GM21717 (cell line): ENCODE results near the gene SYT7.

Experiments
- ATAC-seq: cut with Tn5 transposase; IDR thresholded peaks from one replicate; pipeline ENCODE4 v1.9.1; 2021; ENCODE audit warnings: mild to moderate bottlenecking, moderate library complexity; ENCODE audit not compliant: unreplicated experiment

Gene SYT7

DNA sequence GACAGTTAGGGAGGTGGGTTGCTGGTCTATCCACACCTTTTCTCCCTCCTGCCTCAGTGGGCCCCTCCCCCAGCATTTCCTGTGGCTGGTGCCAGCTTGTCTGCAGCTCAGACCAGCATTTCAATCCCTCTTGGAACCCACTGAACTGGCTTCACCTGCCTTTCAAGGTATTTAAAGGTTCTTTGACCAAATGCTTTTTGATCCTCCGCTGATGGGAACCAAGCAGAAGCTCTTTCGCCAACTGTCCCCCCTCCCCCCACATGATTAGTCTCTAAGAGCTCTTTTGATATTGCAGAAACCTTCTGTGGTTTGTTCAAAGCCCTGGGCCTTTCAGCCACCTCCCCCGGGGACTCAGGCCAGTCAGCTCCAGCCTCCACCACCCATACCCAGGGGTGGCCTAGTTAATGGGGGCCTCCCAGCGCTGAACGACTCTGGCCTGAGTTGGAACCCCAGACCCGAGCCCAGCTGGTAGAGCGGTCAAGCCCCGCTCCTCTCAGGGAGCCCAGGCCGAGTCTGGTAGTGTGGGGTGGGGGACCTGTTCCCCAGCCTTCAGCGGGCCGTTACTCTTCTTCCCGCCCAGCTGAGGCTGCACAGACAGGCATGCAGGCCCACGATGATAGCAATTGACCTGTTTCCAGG, 6.0 kb upstream of the SYT7 start:
- no peak for ATAC-seq

DNA sequence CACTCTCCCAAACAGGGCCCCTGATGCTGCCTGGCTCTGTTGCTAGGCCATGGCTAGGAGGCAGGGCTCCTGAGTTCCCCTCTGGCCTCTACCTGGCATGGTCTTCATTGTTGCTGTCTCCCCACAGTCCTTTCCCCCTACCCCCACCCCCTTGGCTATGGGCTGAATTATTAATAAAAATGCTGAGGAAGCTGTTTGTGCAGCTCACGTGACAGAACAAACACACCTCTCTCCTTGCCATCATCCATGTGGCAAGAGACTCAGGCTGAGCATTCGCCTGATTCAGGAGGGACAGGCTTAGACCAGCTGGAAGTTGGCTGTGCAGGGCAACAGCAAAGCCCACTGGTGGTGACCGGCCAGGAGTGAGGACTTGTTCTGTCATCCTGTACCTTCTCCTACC, 4.2 kb upstream of the SYT7 start:
- no peak for ATAC-seq

DNA sequence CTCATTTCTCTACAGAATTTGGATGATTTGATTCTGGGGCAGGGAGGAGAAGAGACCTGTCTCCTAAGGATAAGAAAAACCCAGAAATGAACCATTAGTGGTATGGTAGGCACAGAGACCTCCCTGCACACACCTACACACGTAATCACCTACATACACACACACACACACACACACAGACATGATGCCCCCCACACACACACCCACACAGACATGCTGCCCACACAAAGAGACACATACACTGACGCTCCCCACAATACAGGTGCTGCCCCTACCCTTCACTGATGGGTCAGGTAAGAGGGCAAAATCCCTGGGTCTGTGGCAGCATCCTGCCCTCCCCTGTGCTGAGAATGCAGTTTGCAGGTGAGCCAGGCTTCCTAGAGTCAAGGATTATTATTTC, 1.1 kb upstream of the SYT7 start:
- ATAC-seq, result no peak

DNA sequence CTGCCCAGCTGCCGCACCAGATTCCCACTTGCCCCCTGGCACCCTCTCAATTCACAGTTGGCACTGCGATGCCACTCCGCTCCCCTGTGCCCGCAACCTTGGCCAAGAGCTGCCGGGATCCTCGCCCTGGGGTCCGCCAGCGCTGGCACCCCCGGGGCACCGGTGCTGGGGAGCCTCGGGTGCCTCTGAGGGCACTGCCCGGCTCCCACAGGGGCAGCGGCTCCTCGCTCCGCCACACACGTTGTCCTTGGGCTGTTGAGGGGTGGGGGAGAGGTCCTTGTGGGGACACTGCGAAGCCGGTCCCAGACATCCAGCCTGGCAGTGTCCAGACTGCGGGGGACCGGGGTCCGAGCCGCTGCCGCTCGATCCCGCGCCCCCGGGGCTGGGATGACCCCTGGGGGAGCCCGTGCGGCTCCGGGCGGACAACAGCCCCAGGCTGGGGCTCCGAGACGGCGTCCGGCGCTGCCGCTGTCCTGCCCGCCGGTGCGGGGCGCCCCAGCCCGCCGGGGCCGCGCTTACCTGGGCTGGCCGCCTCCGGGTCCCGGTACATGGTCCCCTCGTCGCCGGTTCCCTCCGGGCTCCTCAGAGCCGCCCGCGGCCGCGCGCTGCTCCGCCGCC, 496 bp downstream of the SYT7 start:
- no peak for ATAC-seq

DNA sequence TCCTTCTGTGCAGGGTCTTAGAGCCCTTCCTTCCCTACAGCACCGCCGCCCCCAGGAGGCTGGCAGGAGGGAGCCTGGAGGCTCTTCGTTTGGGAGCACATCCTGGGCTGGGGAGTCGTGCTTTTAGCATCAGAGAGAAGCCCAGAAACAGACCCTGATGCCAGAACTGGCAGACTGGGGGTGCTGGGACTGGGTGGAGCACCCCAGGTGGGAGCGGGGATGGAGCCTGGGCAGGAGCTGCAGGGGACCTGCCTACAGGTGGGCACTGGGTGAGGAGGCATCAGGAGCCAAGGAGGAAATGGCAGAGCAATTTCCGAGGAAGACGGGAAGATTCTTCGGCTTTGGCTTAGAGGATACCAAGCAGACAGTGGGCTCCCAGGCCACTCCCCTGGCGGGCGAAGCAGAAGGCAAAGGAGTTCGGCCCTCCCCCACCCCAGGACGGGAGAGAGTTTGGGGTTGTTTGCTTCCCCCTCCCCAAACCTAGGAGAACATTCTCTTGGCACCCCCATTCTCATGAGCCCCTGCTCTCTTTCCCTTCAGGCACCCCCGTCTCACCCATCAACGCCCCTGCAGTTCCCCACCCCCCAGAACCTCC, 1.1 kb downstream of the SYT7 start:
- ATAC-seq, result no peak

DNA sequence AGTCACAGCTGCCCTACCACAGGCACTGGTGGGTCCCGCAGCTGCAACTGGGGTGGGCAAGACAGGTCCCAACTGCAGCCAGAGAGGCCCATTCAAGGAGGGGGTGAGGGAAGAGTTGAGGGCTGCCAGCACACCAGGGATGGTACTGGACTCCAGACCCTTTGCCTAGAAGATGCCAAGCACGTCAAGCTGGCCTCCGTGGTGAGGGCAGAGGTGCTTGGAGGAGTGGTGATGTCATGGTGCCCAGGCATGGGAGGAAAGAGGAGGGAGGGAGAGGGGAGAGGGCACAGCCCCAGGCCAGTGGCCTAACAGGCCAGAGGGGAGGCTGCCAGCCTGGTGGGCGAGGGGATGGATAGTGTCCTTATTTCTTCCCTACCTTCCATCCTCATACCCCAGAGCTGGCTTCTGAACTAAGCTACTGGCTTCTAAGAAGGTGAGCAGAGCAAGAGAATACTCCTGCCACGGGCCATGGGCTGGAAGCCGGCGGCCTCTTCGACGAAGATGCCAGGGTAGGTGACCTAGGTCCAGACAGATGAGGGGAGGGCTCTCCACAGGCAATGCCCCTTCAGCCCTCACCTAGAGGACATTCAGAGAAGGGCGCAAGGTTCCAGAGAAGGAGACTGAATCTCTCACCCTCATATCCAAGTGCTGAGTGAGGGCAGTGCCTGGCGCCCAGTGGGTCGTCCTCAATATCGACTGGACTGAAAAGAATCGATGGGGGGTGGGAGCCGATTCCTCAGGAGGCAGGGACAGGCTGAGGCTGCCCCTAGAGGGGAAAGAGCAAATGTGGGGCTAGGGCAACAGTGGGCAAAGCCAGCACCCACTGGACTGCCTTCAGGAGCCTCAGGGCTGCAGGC, 1.8 kb downstream of the SYT7 start:
- no peak for ATAC-seq

DNA sequence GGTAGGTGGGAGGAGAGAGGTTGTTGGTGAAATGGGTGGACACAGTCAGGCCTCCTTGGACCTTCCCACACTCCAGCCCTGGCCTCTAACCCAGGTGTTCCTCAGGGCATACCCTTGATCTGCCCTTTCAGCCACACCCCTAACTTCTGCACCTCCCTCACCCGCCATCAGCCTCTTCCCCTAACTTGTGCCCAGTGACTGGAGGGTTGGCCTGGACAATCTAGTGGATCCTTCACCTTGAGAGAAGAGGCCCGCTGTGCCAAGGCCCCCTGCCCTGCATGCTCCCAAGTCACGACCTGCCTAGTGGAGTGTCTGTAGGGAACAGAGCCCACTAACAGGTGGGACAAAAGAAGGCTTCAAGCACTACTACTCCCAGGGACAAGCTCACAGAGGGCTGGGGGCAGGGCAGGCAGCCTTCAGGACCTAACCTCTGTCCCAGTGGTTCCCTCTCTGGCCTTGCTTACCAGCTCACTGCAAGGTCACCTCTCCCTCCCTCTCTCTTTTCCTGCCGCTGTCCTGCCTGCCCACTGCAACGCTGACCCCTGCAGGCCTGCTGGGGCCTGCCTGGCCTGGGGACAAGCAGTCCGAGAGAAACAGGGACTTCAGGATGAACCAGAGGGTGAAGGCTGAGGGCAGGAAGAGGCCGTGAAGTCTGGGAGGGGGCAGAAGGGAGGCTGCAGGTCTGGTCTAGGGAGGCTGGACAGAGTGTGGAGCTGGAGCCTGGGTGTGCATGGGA, 3.3 kb downstream of the SYT7 start:
- ATAC-seq, result no peak

DNA sequence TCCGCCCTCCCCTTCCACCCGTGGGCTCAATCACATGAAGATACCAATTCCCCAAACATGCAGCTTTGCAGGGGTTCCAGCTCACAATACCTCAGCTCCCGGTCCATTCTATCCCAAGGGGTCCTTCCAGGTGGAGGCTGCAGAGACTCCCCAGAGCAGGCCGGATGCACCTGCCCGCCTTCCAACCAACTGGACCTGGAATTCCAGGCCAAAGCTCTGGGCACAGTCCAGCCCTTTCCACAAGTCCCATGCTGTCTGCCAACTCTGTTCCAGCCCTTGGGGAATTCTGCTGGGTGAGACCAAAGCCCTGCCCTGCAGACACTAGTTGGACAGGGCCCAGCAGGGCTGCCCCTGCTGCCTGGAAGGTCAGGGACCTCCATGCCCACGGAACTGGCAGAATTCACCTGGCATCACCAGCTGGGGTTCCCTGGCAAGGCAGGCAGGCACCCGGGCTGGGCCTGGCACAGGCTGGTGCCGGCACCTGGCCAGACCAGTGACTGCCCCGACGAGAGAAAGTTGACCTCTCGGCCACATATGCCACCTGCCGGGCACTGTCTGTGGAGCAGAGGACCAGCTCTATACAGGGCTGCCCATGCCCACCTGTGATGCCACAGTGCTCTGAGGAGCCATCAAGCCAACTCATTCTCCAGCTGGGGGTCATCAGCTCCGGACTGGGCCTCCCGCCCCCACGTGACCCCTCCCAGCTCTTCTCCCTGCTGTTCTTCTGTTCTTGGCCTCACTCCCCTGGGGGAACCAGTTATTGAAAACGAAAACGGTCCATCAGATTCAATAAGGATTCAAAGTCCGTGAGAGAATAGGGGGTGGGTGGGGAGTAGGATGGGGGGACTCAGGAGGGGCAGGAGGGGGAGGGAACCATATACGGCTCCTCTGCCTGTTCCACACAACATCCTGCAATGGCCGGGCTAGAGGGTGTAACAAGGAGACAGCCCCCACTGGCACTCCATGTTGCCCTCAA, 4.7 kb downstream of the SYT7 start:
- ATAC-seq, result no peak

DNA sequence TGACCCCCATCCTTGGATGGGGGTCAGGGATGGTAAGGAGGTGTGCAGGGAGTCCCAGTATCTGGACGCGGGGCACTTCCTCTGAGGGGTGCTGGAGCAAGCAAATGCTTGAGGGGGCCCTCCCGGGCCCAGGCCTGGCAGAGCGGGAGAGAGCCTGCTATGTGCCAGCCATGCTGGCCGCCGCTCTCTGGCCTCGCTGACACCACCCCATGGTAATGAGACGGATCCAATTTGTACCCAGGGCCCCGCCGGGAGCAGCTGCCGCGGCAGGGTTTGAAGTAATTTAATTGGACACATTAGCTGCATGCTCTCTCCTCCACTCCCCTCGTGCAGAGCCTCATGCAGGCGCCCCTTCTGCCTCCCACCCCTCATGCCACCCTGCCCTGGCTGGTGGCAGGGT, 6.3 kb downstream of the SYT7 start:
- ATAC-seq, result no peak

DNA sequence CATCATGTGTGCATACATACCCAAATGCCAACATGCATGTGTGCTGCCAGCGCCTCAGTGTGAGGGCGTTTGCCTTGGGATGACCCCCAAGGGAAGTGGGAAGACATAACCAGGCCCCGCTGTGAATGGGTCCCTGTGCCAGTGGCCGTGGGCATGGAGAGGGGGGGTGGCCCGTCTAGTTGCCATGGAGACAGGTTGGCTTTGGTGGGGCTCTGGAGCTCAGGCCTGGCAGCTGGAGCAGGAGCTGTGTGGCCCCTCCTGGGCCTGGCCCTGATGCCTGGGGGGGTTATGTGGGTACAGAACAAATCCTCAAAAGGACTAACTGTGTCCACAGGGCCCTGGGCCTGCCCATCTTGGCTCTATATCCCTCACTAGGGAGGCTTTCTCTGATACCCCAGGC, 8.0 kb downstream of the SYT7 start:
- no peak for ATAC-seq

DNA sequence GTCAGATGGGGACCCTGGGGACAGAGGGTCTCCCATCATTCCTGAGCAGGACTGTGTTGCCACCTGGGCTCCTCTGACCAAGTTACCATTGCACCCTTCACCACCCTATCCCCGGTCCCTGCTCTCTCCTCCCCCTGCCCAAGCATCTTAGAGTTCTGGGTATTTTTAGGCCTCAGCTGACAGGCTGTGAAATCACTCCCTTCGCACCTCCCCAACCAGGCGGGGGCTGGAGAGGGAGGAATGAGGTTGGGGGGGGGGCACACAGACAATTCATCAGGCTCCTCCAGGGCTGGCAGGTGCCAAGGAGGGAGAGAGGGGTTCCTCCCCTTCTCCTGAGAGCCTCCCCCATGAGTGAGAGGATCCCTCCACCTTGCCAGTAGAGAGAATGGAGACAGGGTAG, 9.0 kb downstream of the SYT7 start:
- ATAC-seq, result no peak

DNA sequence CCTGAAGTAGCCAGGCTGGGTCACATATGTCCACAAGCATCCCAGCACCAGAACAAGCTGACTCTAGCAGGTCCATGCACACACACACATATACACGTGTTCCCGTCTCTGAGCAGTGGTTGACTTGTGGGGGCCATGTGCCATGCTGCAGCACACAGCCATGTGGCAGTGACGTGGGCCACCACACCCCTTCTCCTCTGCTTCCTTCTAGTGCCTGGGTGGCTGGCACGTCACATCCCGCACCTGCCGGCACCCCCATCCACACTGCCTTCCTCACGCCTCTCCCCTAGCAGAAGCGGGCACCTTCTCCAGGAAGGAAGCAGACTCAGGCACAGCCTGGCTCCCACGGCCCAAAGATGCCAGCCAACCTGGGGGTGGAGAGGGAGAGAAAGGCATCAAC, 9.5 kb downstream of the SYT7 start:
- no peak for ATAC-seq

DNA sequence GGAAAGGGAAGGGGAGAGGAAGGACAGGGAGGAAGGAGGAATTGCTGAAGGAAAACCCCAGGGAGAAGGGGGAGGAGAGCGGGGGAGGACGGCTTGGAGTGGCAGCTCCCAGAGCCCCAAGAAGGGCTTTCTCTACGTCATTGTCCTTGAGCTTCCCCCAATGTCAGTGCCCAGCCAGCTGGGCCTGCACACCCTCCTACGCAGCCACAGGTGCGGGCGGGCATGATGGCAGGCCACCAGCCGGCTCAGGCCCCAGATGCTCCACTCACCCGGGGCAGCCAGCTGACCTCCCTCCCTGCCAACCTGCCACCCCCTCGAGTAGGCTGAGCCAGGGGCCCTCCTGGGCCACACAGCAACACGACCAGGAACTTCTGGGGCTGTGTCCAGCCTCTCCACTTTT, 11.2 kb downstream of the SYT7 start:
- ATAC-seq, result no peak

DNA sequence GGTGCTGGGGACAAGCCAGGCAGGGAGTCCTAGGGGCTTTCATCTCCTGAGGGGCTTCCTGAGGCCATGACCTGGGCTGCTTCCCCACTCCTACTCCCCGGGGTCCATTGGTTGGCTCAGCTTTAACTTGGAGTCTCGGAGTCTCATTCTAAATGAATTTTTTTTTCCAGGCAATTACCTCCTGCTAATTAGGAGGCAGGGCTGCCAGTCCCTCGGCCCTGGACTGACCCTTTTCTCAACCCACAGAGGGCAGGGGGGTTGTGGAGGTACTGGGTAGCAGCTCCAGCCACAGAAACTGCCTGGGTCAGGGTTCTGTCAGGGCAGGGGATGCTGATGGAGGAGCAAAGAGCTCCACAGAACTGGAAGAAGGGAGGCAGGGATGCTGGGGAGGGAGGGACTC, 11.9 kb downstream of the SYT7 start:
- ATAC-seq, result no peak

DNA sequence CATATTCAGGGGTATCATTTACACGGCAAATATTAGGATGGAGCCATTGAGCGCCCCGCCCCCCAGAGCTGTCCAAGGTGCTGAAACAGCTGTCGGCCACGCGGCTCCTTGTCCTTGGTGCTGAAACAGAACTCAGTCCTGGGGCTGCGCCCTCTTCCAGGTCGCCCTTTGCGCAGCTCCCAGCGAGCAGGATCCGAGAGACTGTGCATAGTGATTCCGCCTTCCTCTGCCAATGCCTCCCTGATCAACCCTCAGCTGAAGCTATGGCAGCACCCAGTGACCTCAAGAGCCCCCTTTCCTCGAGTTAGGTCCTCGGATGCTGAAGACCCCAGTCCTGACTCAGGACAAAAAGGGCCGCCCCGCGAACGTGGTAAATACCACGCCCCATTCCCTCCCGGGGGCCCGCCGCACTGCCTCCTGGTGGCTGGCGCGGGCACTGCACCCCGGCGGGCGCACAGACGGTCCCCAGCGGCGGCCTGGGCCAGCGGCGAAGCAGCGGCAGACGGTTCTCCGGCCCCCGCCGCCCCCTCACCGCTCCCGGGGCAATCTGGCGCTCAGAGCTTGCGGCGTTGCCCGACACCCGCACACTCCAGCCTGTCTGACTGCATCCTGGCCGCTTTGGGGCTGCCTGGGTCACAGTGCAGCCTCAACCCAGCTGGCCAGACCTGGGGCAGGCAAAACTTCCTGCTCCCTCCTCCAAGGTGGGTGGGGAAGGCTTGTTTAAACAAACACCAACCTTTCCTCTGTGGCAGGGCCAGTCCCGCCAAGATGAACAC, 13.4 kb downstream of the SYT7 start:
- no peak for ATAC-seq

DNA sequence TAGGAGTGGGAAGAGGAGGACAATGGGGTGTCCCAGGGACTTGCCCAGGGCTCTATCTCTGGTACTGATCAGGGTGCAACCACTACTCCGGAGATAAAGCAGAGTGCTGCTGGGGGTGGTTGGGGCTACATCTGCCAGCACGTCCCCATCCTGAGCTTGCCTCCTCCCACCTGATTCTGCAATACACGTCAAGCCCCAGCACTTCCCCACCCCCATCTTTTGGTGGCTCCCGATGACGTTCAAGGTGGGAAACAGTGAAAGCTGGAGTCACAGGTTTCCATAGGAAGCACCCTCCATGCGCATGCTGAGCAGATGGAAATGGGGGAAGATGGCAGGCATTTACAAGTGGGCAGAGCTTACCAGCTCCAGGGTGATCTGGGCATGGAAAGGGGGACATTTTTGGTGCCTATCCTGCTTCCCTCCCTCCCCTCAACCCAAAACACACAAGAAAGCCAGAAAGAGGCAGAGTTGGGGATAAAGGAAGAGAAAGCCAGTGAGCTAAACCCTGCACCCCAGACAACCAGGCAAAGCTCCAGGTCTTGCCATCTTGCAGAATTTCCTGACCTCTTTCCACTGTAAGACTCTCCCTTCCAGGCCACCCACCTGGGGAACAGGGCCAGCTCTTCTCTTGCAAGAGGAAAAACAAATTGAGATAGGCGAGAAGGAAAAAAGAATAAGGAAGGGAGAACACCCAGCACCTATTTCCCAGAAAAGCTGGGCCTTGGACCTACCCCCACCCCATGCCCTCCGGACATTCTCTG, 15.8 kb downstream of the SYT7 start:
- ATAC-seq, result no peak

DNA sequence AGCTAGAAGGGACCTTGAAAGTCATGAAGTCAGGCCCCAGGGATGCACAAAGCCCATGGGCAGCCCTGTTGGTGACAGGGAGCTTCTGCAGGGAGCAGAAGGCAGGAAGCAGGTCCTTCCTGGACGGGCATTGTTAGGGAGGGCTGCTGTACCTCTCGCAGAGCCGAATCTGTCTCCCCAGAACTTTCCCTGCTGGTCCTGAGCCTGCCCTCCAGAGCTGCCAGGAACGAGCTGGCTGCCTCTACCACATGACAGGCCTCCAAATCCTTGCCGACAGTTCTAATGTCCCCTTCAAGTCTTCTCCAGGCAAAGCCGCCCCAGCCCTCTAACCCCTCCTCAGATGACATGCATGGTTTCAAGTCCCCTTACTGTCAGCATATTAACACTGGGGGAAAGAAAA, 20.1 kb downstream of the SYT7 start:
- ATAC-seq, result no peak

DNA sequence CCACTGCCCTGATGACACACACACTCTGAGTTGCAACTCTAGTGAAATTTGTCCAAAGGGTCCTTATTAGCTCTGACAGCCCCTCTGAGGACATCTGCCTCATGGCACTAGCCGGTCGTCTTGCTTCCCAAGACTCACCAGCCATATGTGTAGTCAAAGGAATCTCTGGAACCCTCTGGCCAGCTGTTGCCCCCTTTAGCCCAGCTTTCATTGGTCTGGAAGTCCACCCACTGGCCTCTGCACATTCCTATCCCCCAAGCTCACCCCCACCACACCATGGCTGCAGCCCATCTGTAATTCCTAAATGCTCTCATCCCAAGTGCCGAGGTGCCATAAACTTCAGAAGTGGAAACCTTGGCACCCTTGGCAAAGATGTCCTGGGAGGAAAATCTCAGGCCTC, 24.3 kb downstream of the SYT7 start:
- no peak for ATAC-seq

DNA sequence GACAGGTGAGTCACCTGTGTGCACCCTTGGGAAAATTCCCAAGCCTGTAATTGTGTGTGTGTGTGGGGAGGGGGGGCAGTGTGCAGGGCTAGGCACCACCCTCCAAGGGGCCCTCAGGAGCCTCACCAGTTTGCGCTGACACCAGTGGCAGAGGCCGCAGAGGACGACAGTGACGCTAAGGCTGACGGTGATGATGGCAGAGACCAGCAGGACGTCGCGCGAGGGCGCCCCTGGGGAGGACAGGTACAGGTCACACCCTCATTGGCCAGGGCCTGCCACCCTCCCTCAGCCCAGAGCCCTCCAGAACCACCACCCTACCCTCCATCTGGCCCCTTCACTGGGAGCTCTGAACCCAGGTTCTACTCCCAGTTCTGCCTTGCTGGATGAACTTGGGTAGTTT, 24.9 kb downstream of the SYT7 start:
- ATAC-seq, result no peak
